Muscle of arm (tissue), 12 donors: ENCODE measurements around the gene IFITM2. TPM values are rescaled to one million over a fixed set of nuclear protein-coding genes. Genes with fewer than 3 reads are reported as not detected.
"Not testable (repeated sequence)": the region's sequence is repeated elsewhere in the genome, so short reads cannot be mapped to it uniquely, and the experiment has no call there.

Experiments
- DNase-seq: peaks from one replicate; pipeline ENCODE4 v3.0.0-alpha.2; 2013
- polyA plus RNA-seq, 12 donors: library from polyadenylated mRNA; unstranded; fragments of 120-200 nt; gene quantifications; one replicate each; pipeline ENCODE4 v1.2.1, GENCODE V29; 2013; ENCODE audit not compliant: insufficient read length in 12 of 12

The IFITM2 gene
- polyA plus RNA-seq, 12 donors = 47.9 to 173 (median 75.0) TPM; not detected in 1

GRCh38 chr11:335779-336658, 28.4 kb downstream of the IFITM2 start:
- peak; percentile 71 for DNase-seq

- no peak for DNase-seq
Observed at GRCh38 chr11:336659-337198, 29.1 kb downstream of the IFITM2 start.

- no peak for DNase-seq
Observed at GRCh38 chr11:337711-338110, 30.1 kb downstream of the IFITM2 start.

GRCh38 chr11:339963-340362, 32.3 kb downstream of the IFITM2 start:
- DNase-seq = no peak

GRCh38 chr11:340539-341512, 33.2 kb downstream of the IFITM2 start:
- DNase-seq = no peak

- DNase-seq = no peak
Observed at GRCh38 chr11:342328-342727, 34.7 kb downstream of the IFITM2 start.

- no peak for DNase-seq
Observed at GRCh38 chr11:344836-345578, 37.4 kb downstream of the IFITM2 start.

- no peak for DNase-seq
Observed at GRCh38 chr11:346529-346928, 38.9 kb downstream of the IFITM2 start.

GRCh38 chr11:349270-349954, 41.8 kb downstream of the IFITM2 start:
- not testable (repeated sequence) for DNase-seq

- DNase-seq = not testable (repeated sequence)
Observed at GRCh38 chr11:350033-350722, 42.6 kb downstream of the IFITM2 start.

- DNase-seq = peak; percentile 43
Observed at GRCh38 chr11:350723-351255, 43.2 kb downstream of the IFITM2 start.

- no peak for DNase-seq
Observed at GRCh38 chr11:351411-351810, 43.8 kb downstream of the IFITM2 start.

GRCh38 chr11:352456-353031, 44.9 kb downstream of the IFITM2 start:
- DNase-seq = no peak

- DNase-seq = peak; percentile 91
Observed at GRCh38 chr11:353179-353873, 45.7 kb downstream of the IFITM2 start.

GRCh38 chr11:355581-356458, 48.2 kb downstream of the IFITM2 start:
- DNase-seq = peak; percentile 95

- DNase-seq = no peak
Observed at GRCh38 chr11:356610-357009, 49.0 kb downstream of the IFITM2 start.

- no peak for DNase-seq
Observed at GRCh38 chr11:357582-357981, 50.0 kb downstream of the IFITM2 start.
